ENCODE data around the gene SFTPB.

- TF ChIP-seq CTCF (tag by site-specific recombination; IDR thresholded peaks at IDR 0.05) (no peak), ZNF701 (tag by site-specific recombination; IDR thresholded peaks at IDR 0.05) (no peak), SETDB1 (IDR thresholded peaks at IDR 0.05; ENCODE audit: insufficient read length, low read length) (no peak)
Measured at GRCh38 chr2:85708641-85709040, 40.6 kb upstream of the SFTPB start.
